Glutamatergic neuron (in vitro differentiated cells): ENCODE results near the gene EFHD2. TPM values are rescaled to one million over a fixed set of nuclear protein-coding genes. Genes with fewer than 3 reads are reported as not detected.
A peak's percentile ranks its signal among the peaks of the same experiment; 100 is the strongest.

Experiments used
- DNase-seq: peaks from one replicate; pipeline ENCODE4 v3.0.0; 2022
- H3K27ac Mint-ChIP-seq: one replicate; pipeline ENCODE4 v1.8.0; 2020; ENCODE audit warnings: mild to moderate bottlenecking, mixed read lengths, inconsistent platforms; ENCODE audit not compliant: unreplicated experiment
- H3K27me3 Mint-ChIP-seq: one replicate; pipeline ENCODE4 v1.8.0; 2020; ENCODE audit warnings: mild to moderate bottlenecking, moderate library complexity, mixed read lengths, inconsistent platforms; ENCODE audit not compliant: unreplicated experiment
- H3K36me3 Mint-ChIP-seq: one replicate; pipeline ENCODE4 v1.8.0; 2020; ENCODE audit warnings: mild to moderate bottlenecking, mixed read lengths, inconsistent platforms; ENCODE audit not compliant: unreplicated experiment
- H3K4me1 Mint-ChIP-seq: one replicate; pipeline ENCODE4 v1.8.0; 2020; ENCODE audit warnings: mild to moderate bottlenecking, low read depth, mixed read lengths, inconsistent platforms; ENCODE audit not compliant: unreplicated experiment
- H3K4me3 Mint-ChIP-seq: one replicate; pipeline ENCODE4 v1.8.0; 2020; ENCODE audit warnings: mild to moderate bottlenecking, mixed read lengths, inconsistent platforms; ENCODE audit not compliant: unreplicated experiment
- H3K9me3 Mint-ChIP-seq: one replicate; pipeline ENCODE4 v1.8.0; 2020; ENCODE audit warnings: mild to moderate bottlenecking, moderate library complexity, mixed read lengths, inconsistent platforms; ENCODE audit not compliant: unreplicated experiment
- CTCF ChIP-seq: fragments of 200-600 bp; sonication (generic); IDR thresholded peaks from one replicate; pipeline ENCODE4 v1.5.0; 2021; ENCODE audit not compliant: partially characterized antibody, unreplicated experiment
- total RNA-seq: library from RNA; stranded (reverse); fragmentation: NEBNext Ultra II Directional; extraction: Animal tissue kit (Norgen Biotek cat#: 25700); gene quantifications from one replicate; pipeline ENCODE4 v1.2.1, GENCODE V29; 2021; ENCODE audit not compliant: unreplicated experiment

The EFHD2 gene
- total RNA-seq, 1 donor from 2014 or later, result 2.6 TPM

- Mint-ChIP-seq H3K4me3 (no peak overlapping the region), H3K9me3 (peaks cover 5% of the 10 kb centered on the region), H3K27me3 (peaks cover 2% of the 10 kb centered on the region), H3K4me1 (no peaks in the 10 kb centered on the region), H3K27ac (no peak overlapping the region), H3K36me3 (peaks cover 9% of the 10 kb centered on the region)
- TF ChIP-seq CTCF, result no peak
- DNase-seq, result no peak
Measured at GRCh38 chr1:15364740-15365139, 44.9 kb upstream of the EFHD2 start.

- TF ChIP-seq CTCF, result no peak
Measured at GRCh38 chr1:15368888-15369287, 40.8 kb upstream of the EFHD2 start.

GRCh38 chr1:15370268-15370667 lies 39.4 kb upstream of the EFHD2 start:
- peaks cover 6% of the 10 kb centered on the region for H3K27me3 Mint-ChIP-seq
- no peak for TF ChIP-seq CTCF
- H3K4me3 Mint-ChIP-seq, result peak overlapping the region; percentile 25
- H3K36me3 Mint-ChIP-seq, result no peaks in the 10 kb centered on the region
- H3K4me1 Mint-ChIP-seq, result peaks cover 13% of the 10 kb centered on the region
- H3K9me3 Mint-ChIP-seq, result peaks cover 4% of the 10 kb centered on the region
- DNase-seq, result no peak
- peak overlapping the region; percentile 62 for H3K27ac Mint-ChIP-seq

More at GRCh38 chr1:15368888-15369287, 40.8 kb upstream of the EFHD2 start:
- H3K4me3 Mint-ChIP-seq, result no peak overlapping the region
- peaks cover 13% of the 10 kb centered on the region for H3K4me1 Mint-ChIP-seq
- peaks cover 7% of the 10 kb centered on the region for H3K9me3 Mint-ChIP-seq
- H3K27ac Mint-ChIP-seq, result no peak overlapping the region
- DNase-seq, result no peak
- no peaks in the 10 kb centered on the region for H3K36me3 Mint-ChIP-seq
- peaks cover 6% of the 10 kb centered on the region for H3K27me3 Mint-ChIP-seq

GRCh38 chr1:15370781-15371520 lies 38.7 kb upstream of the EFHD2 start:
- H3K27me3 Mint-ChIP-seq, result peaks cover 6% of the 10 kb centered on the region
- H3K4me1 Mint-ChIP-seq, result peaks cover 13% of the 10 kb centered on the region
- DNase-seq, result peak; percentile 45
- H3K27ac Mint-ChIP-seq, result peak overlapping the region; percentile 62
- H3K9me3 Mint-ChIP-seq, result peaks cover 4% of the 10 kb centered on the region
- no peak for TF ChIP-seq CTCF
- no peaks in the 10 kb centered on the region for H3K36me3 Mint-ChIP-seq
- no peak overlapping the region for H3K4me3 Mint-ChIP-seq

- Mint-ChIP-seq H3K27me3 (peaks cover 6% of the 10 kb centered on the region), H3K27ac (peak overlapping the region; percentile 48), H3K36me3 (no peaks in the 10 kb centered on the region), H3K4me1 (peaks cover 13% of the 10 kb centered on the region), H3K9me3 (peaks cover 4% of the 10 kb centered on the region), H3K4me3 (peak overlapping the region; percentile 27)
- no peak for TF ChIP-seq CTCF
- no peak for DNase-seq
Measured at GRCh38 chr1:15371610-15372545, 37.8 kb upstream of the EFHD2 start.
